WTC11 (cell line): ENCODE results near the gene ZFAND3. TPM values are rescaled to one million over a fixed set of nuclear protein-coding genes. Genes with fewer than 3 reads are reported as not detected.

ENCODE experiments used
- ATAC-seq: fragments of 200-7000 bp; cut with Tn5 transposase; 2 replicates; pipeline ENCODE4 v1.10.0; 2021; ENCODE audit warnings: mild to moderate bottlenecking, moderate library complexity
- CTCF ChIA-PET: fragments of 300-600 bp; sonication (Branson Sonifier 250); formaldehyde crosslinking; loops from one replicate; lab custom pipeline; 2021; ENCODE audit warnings: antibody characterized with exemption; lab: Charles Lee
- POLR2A ChIA-PET: fragments of 350-600 bp; sonication (Branson Sonifier 250); formaldehyde crosslinking; loops from one replicate; lab custom pipeline; 2021; ENCODE audit warnings: antibody characterized with exemption; lab: Charles Lee
- DNase-seq: peaks from one replicate; pipeline ENCODE4 v3.0.0; 2021; ENCODE audit warnings: low spot score
- H3K27ac Mint-ChIP-seq: 2 replicates; pipeline ENCODE4 v1.8.0; 2021; ENCODE audit warnings: mixed read lengths
- H3K27me3 Mint-ChIP-seq: 2 replicates; pipeline ENCODE4 v1.8.0; 2021; ENCODE audit warnings: low read depth, mild to moderate bottlenecking, moderate library complexity, mixed read lengths
- H3K36me3 Mint-ChIP-seq: 2 replicates; pipeline ENCODE4 v1.8.0; 2021; ENCODE audit warnings: mixed read lengths
- H3K4me1 Mint-ChIP-seq: 2 replicates; pipeline ENCODE4 v1.8.0; 2022; ENCODE audit warnings: mixed read lengths
- H3K4me3 Mint-ChIP-seq: 2 replicates; pipeline ENCODE4 v1.8.0; 2021; ENCODE audit warnings: mild to moderate bottlenecking, moderate library complexity, mixed read lengths
- H3K9me3 Mint-ChIP-seq: 2 replicates; pipeline ENCODE4 v1.8.0; 2021; ENCODE audit warnings: mixed read lengths
- E2F1 ChIP-seq: sonication (generic); formaldehyde crosslinking; IDR thresholded peaks from 2 replicates; pipeline ENCODE4 v1.8.0; 2022; ENCODE audit warnings: mild to moderate bottlenecking, missing genetic modification reagents
- ELF4 ChIP-seq: sonication (generic); formaldehyde crosslinking; IDR thresholded peaks from 2 replicates; pipeline ENCODE4 v1.8.1; 2022; ENCODE audit warnings: low read depth, mild to moderate bottlenecking, moderate library complexity, missing genetic modification reagents
- EMX1 ChIP-seq: fragments of 250-450 bp; sonication (Bioruptor Pico); IDR thresholded peaks from 2 replicates; pipeline ENCODE4 v1.8.0; 2021; ENCODE audit warnings: mild to moderate bottlenecking
- ESRRA ChIP-seq: sonication (generic); formaldehyde crosslinking; IDR thresholded peaks from 2 replicates; pipeline ENCODE4 v1.8.1; 2022; ENCODE audit warnings: mild to moderate bottlenecking, missing genetic modification reagents, borderline replicate concordance
- FOXK1 ChIP-seq: sonication (generic); formaldehyde crosslinking; IDR thresholded peaks from 2 replicates; pipeline ENCODE4 v1.8.0; 2022; ENCODE audit warnings: mild to moderate bottlenecking, moderate library complexity, missing genetic modification reagents
- IRF2 ChIP-seq: sonication (generic); formaldehyde crosslinking; IDR thresholded peaks from 2 replicates; pipeline ENCODE4 v1.8.0; 2022; ENCODE audit warnings: low read depth, missing genetic modification reagents, borderline replicate concordance
- NFATC4 ChIP-seq: fragments of 250-450 bp; sonication (Bioruptor Pico); IDR thresholded peaks from 2 replicates; pipeline ENCODE4 v1.9.0; 2021; ENCODE audit warnings: mild to moderate bottlenecking
- NFYB ChIP-seq: sonication (generic); formaldehyde crosslinking; conservative IDR thresholded peaks from 2 replicates; pipeline ENCODE4 v1.8.0; 2022; ENCODE audit warnings: low read depth, missing genetic modification reagents
- NR3C1 ChIP-seq: sonication (generic); formaldehyde crosslinking; conservative IDR thresholded peaks from 2 replicates; pipeline ENCODE4 v1.8.1; 2023; ENCODE audit warnings: low read depth, mild to moderate bottlenecking, missing genetic modification reagents
- OVOL2 ChIP-seq: fragments of 250-450 bp; sonication (Bioruptor Pico); IDR thresholded peaks from 2 replicates; pipeline ENCODE4 v1.9.0; 2021; ENCODE audit warnings: mild to moderate bottlenecking, borderline replicate concordance
- RELA ChIP-seq: sonication (generic); formaldehyde crosslinking; IDR thresholded peaks from 2 replicates; pipeline ENCODE4 v1.8.1; 2022; ENCODE audit warnings: missing genetic modification reagents, mild to moderate bottlenecking, borderline replicate concordance
- RORB ChIP-seq: fragments of 250-450 bp; sonication (Bioruptor Pico); IDR thresholded peaks from 2 replicates; pipeline ENCODE4 v1.9.0; 2021; ENCODE audit warnings: mild to moderate bottlenecking
- SOX15 ChIP-seq: fragments of 250-450 bp; sonication (Bioruptor Pico); IDR thresholded peaks from 2 replicates; pipeline ENCODE4 v1.9.0; 2021; ENCODE audit warnings: mild to moderate bottlenecking
- SP1 ChIP-seq: sonication (generic); formaldehyde crosslinking; conservative IDR thresholded peaks from 2 replicates; pipeline ENCODE4 v1.8.1; 2022; ENCODE audit warnings: missing genetic modification reagents
- TEAD4 ChIP-seq: sonication (generic); formaldehyde crosslinking; IDR thresholded peaks from 2 replicates; pipeline ENCODE4 v1.8.0; 2022; ENCODE audit warnings: mild to moderate bottlenecking, missing genetic modification reagents
- USF1 ChIP-seq: sonication (generic); formaldehyde crosslinking; IDR thresholded peaks from 2 replicates; pipeline ENCODE4 v1.8.0; 2022; ENCODE audit warnings: mild to moderate bottlenecking, missing genetic modification reagents
- ZNF121 ChIP-seq: sonication (generic); formaldehyde crosslinking; IDR thresholded peaks from 2 replicates; pipeline ENCODE4 v1.8.0; 2023; ENCODE audit warnings: missing genetic modification reagents
- ZNF138 ChIP-seq: sonication (generic); formaldehyde crosslinking; conservative IDR thresholded peaks from 2 replicates; pipeline ENCODE4 v1.8.1; 2022; ENCODE audit warnings: mild to moderate bottlenecking, moderate library complexity, missing genetic modification reagents
- ZNF317 ChIP-seq: sonication (generic); formaldehyde crosslinking; IDR thresholded peaks from 2 replicates; pipeline ENCODE4 v1.8.1; 2023; ENCODE audit warnings: low read depth, mild to moderate bottlenecking, moderate library complexity, missing genetic modification reagents, borderline replicate concordance
- ZNF423 ChIP-seq: fragments of 250-450 bp; sonication (Bioruptor Pico); IDR thresholded peaks from 2 replicates; pipeline ENCODE4 v2.1.2; 2022; ENCODE audit warnings: mild to moderate bottlenecking, moderate library complexity
- ZNF425 ChIP-seq: fragments of 250-450 bp; sonication (Bioruptor Pico); conservative IDR thresholded peaks from 2 replicates; pipeline ENCODE4 v1.9.0; 2021; ENCODE audit warnings: mild to moderate bottlenecking
- total RNA-seq: library from RNA; stranded (reverse); gene quantifications from 3 replicates; pipeline ENCODE4 v1.2.3, GENCODE V29; 2021
- TF ChIP-seq, protein P1 (sequence below): sonication (generic); formaldehyde crosslinking; IDR thresholded peaks from 2 replicates; pipeline ENCODE4 v1.8.0; 2022; ENCODE audit warnings: mild to moderate bottlenecking, missing genetic modification reagents
- TF ChIP-seq, protein P2 (sequence below): fragments of 200-600 bp; IDR thresholded peaks from 2 replicates; pipeline ENCODE4 v1.8.0; 2022; ENCODE audit warnings: antibody characterized with exemption

ZFAND3 gene
- total RNA-seq, 1 experiment from 2014 or later, result 50.3 TPM

- Mint-ChIP-seq H3K9me3 (no peaks in the 10 kb centered on the region), H3K4me1 (peaks cover 12% of the 10 kb centered on the region), H3K27me3 (no peaks in the 10 kb centered on the region), H3K4me3 (no peak overlapping the region), H3K36me3 (no peaks in the 10 kb centered on the region), H3K27ac (no peak overlapping the region)
- no peak for ATAC-seq
- TF ChIP-seq USF1 (CRISPR knock-in tag) (no peak), NFYB (CRISPR knock-in tag) (no peak), ELF4 (CRISPR knock-in tag) (no peak), E2F1 (CRISPR knock-in tag) (no peak), OVOL2 (no peak), ZNF138 (no peak), ZNF425 (no peak), EMX1 (CRISPR knock-in tag) (no peak), IRF2 (CRISPR knock-in tag) (no peak), TEAD4 (CRISPR knock-in tag) (no peak), RELA (CRISPR knock-in tag) (no peak), ESRRA (CRISPR knock-in tag) (no peak), ZNF423 (CRISPR knock-in tag) (no peak), FOXK1 (CRISPR knock-in tag) (no peak), NFATC4 (CRISPR knock-in tag) (no peak), RORB (CRISPR knock-in tag) (no peak)
- TF ChIP-seq, protein P1, sequence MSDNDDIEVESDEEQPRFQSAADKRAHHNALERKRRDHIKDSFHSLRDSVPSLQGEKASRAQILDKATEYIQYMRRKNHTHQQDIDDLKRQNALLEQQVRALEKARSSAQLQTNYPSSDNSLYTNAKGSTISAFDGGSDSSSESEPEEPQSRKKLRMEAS, result no peak
- CTCF ChIA-PET, result interaction anchor here (1.2 kb wide), 1 partner anchor 11 kb away, joined by 11 read pairs; no protein-coding TSS in a partner anchor
- POLR2A ChIA-PET, result no interaction called here
- DNase-seq, result no peak
These were observed 28.8 kb downstream of the ZFAND3 start for GRCh38 chr6:37848371-37848770.

- H3K27me3 Mint-ChIP-seq, result no peaks in the 10 kb centered on the region
- no peak overlapping the region for H3K4me3 Mint-ChIP-seq
- DNase-seq (no peak), ATAC-seq (no peak)
- H3K9me3 Mint-ChIP-seq, result no peaks in the 10 kb centered on the region
- H3K36me3 Mint-ChIP-seq, result no peaks in the 10 kb centered on the region
- H3K27ac Mint-ChIP-seq, result no peak overlapping the region
- ChIA-PET POLR2A (no interaction called here), CTCF (no interaction called here)
- peaks cover 12% of the 10 kb centered on the region for H3K4me1 Mint-ChIP-seq
- TF ChIP-seq, protein P2, sequence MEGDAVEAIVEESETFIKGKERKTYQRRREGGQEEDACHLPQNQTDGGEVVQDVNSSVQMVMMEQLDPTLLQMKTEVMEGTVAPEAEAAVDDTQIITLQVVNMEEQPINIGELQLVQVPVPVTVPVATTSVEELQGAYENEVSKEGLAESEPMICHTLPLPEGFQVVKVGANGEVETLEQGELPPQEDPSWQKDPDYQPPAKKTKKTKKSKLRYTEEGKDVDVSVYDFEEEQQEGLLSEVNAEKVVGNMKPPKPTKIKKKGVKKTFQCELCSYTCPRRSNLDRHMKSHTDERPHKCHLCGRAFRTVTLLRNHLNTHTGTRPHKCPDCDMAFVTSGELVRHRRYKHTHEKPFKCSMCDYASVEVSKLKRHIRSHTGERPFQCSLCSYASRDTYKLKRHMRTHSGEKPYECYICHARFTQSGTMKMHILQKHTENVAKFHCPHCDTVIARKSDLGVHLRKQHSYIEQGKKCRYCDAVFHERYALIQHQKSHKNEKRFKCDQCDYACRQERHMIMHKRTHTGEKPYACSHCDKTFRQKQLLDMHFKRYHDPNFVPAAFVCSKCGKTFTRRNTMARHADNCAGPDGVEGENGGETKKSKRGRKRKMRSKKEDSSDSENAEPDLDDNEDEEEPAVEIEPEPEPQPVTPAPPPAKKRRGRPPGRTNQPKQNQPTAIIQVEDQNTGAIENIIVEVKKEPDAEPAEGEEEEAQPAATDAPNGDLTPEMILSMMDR, result no peak
- no peak for TF ChIP-seq USF1 (CRISPR knock-in tag)
- TF ChIP-seq RELA (CRISPR knock-in tag), result no peak
- no peak for TF ChIP-seq ZNF317 (CRISPR knock-in tag)
- TF ChIP-seq NR3C1 (CRISPR knock-in tag), result no peak
- no peak for TF ChIP-seq SP1 (CRISPR knock-in tag)
- no peak for TF ChIP-seq ZNF121
- no peak for TF ChIP-seq FOXK1 (CRISPR knock-in tag)
- no peak for TF ChIP-seq SOX15
- no peak for TF ChIP-seq NFYB (CRISPR knock-in tag)
- TF ChIP-seq, all 79 proteins: peak for 0
These were observed 30.7 kb downstream of the ZFAND3 start for GRCh38 chr6:37850260-37850659.
